ENCODE results near the gene PDXK. TPM values are rescaled to one million over a fixed set of nuclear protein-coding genes. Genes with fewer than 3 reads are reported as not detected.

The PDXK gene
- total and polyA plus RNA-seq, 2 of the 13 experiments (the other 11 are each of a cell fraction or from before 2014, with no cell fraction given) = 114 to 184 TPM

- TF ChIP-seq AHR (CRISPR knock-in tag; IDR thresholded peaks at IDR 0.05) (peak; percentile 44; the same call in 1 of the 2 replicates), FOSL2 (CRISPR knock-in tag; IDR thresholded peaks at IDR 0.05) (no peak), SIN3A (IDR thresholded peaks at IDR 0.05; ENCODE audit: borderline replicate concordance, low read depth, low read length) (0 out of 2 replicates have a peak, but pooled peaks have one; percentile 33), ZFP90 (CRISPR knock-in tag; IDR thresholded peaks at IDR 0.05; ENCODE audit: borderline replicate concordance) (no peak), PPARG (CRISPR knock-in tag; conservative IDR thresholded peaks at IDR 0.05) (no peak), ZBTB38 (CRISPR knock-in tag; IDR thresholded peaks at IDR 0.05) (peak; percentile 74), ZNF704 (CRISPR knock-in tag; IDR thresholded peaks at IDR 0.05; ENCODE audit: borderline replicate concordance) (no peak), MYPOP (CRISPR knock-in tag; IDR thresholded peaks at IDR 0.05) (no peak), GABPB1 (CRISPR knock-in tag; IDR thresholded peaks at IDR 0.05) (peak; percentile 24; the same call in 1 of the 2 replicates), ZNF713 (CRISPR knock-in tag; IDR thresholded peaks at IDR 0.05) (no peak), HMG20B (CRISPR knock-in tag; conservative IDR thresholded peaks at IDR 0.05) (no peak), LCORL (IDR thresholded peaks at IDR 0.05) (no peak), LCORL (CRISPR knock-in tag; IDR thresholded peaks at IDR 0.05) (peak; percentile 20; the same call in 1 of the 2 replicates), MTERF4 (CRISPR knock-in tag; IDR thresholded peaks at IDR 0.05) (no peak), BRF2 (CRISPR knock-in tag; IDR thresholded peaks at IDR 0.05) (no peak), TBL1XR1 (IDR thresholded peaks at IDR 0.05; ENCODE audit: borderline replicate concordance, low read length, partially characterized antibody) (peak; percentile 6), ZNF263 (CRISPR knock-in tag; IDR thresholded peaks at IDR 0.05) (peak; percentile 79), ZFP62 (CRISPR knock-in tag; IDR thresholded peaks at IDR 0.05) (no peak), RARG (CRISPR knock-in tag; IDR thresholded peaks at IDR 0.05; ENCODE audit: low read depth) (no peak), ZMYM2 (CRISPR knock-in tag; IDR thresholded peaks at IDR 0.05) (peak; percentile 82; the same call in 1 of the 2 replicates), ZBTB7B (CRISPR knock-in tag; IDR thresholded peaks at IDR 0.05) (0 out of 2 replicates have a peak, but pooled peaks have one; percentile 31), MXD4 (CRISPR knock-in tag; IDR thresholded peaks at IDR 0.05) (no peak), TARDBP (CRISPR knock-in tag; IDR thresholded peaks at IDR 0.05) (peak; percentile 82), ZNF616 (CRISPR knock-in tag; IDR thresholded peaks at IDR 0.05; ENCODE audit: low read depth) (no peak)
These were observed 8.7 kb downstream of the PDXK start (continued) for GRCh38 chr21:43727519-43728153.

All from HepG2 (cell line).